H9 (cell line): ENCODE data around the gene ATP6V0E1. TPM values are rescaled to one million over a fixed set of nuclear protein-coding genes. Genes with fewer than 3 reads are reported as not detected.

ENCODE experiments used
- DNase-seq: peaks from one replicate; pipeline ENCODE4 v3.0.0-alpha.2; 2017
- H2AFZ ChIP-seq: one replicate; pipeline ENCODE4 v1.6.1; 2013; ENCODE audit warnings: mild to moderate bottlenecking, low read length, control low read depth, moderate library complexity
- H2AK5ac ChIP-seq: 2 replicates; pipeline ENCODE4 v1.6.1; 2013; ENCODE audit warnings: low read length, control low read depth, mixed read lengths; ENCODE audit not compliant: insufficient read length
- H2BK120ac ChIP-seq: one replicate; pipeline ENCODE4 v1.6.1; 2013; ENCODE audit warnings: low read depth, mild to moderate bottlenecking, low read length, control low read depth, inconsistent platforms; ENCODE audit not compliant: poor library complexity, severe bottlenecking
- H2BK12ac ChIP-seq: 2 replicates; pipeline ENCODE4 v1.6.1; 2013; ENCODE audit warnings: low read length, control low read depth, mixed read lengths, low read depth; ENCODE audit not compliant: insufficient read length
- H2BK15ac ChIP-seq: 2 replicates; pipeline ENCODE4 v1.6.1; 2013; ENCODE audit warnings: low read depth, low read length, control low read depth
- H2BK20ac ChIP-seq: one replicate; pipeline ENCODE4 v1.6.1; 2013; ENCODE audit warnings: low read depth, mild to moderate bottlenecking, low read length, control low read depth, inconsistent platforms; ENCODE audit not compliant: poor library complexity, severe bottlenecking
- H2BK5ac ChIP-seq: 2 replicates; pipeline ENCODE4 v1.6.1; 2013; ENCODE audit warnings: low read length, control low read depth, mixed read lengths; ENCODE audit not compliant: insufficient read length
- H3K14ac ChIP-seq: 2 replicates; pipeline ENCODE4 v1.6.1; 2013; ENCODE audit warnings: low read length, control low read depth; ENCODE audit not compliant: insufficient read depth
- H3K18ac ChIP-seq: 2 replicates; pipeline ENCODE4 v1.6.1; 2013; ENCODE audit warnings: low read depth, mild to moderate bottlenecking, mixed read lengths, low read length, control low read depth; ENCODE audit not compliant: insufficient read length
- H3K23ac ChIP-seq: 2 replicates; pipeline ENCODE4 v1.6.1; 2013; ENCODE audit warnings: low read length, control low read depth, mixed read lengths, low read depth; ENCODE audit not compliant: insufficient read length
- H3K23me2 ChIP-seq: 2 replicates; pipeline ENCODE4 v1.6.1; 2013; ENCODE audit warnings: low read depth, mild to moderate bottlenecking, mixed read lengths, low read length, control low read depth; ENCODE audit not compliant: insufficient read length, poor library complexity, severe bottlenecking
- H3K27ac ChIP-seq: 2 replicates; pipeline ENCODE4 v1.5.1; 2013; ENCODE audit warnings: low read length, control low read depth, mixed read lengths, low read depth; ENCODE audit not compliant: insufficient read length
- H3K27me3 ChIP-seq: 2 replicates; pipeline ENCODE4 v1.6.1; 2013; ENCODE audit warnings: low read length, control low read depth, inconsistent platforms; ENCODE audit not compliant: insufficient read depth
- H3K4ac ChIP-seq: 2 replicates; pipeline ENCODE4 v1.6.1; 2013; ENCODE audit warnings: low read depth, mild to moderate bottlenecking, control low read depth, inconsistent platforms, low read length, moderate library complexity
- H3K4me1 ChIP-seq: 2 replicates; pipeline ENCODE4 v1.6.1; 2013; ENCODE audit warnings: low read length, control low read depth, inconsistent platforms; ENCODE audit not compliant: insufficient read depth
- H3K4me2 ChIP-seq: 2 replicates; pipeline ENCODE4 v1.6.1; 2013; ENCODE audit warnings: low read length, control low read depth, mixed read lengths; ENCODE audit not compliant: insufficient read length, insufficient read depth
- H3K56ac ChIP-seq: 2 replicates; pipeline ENCODE4 v1.6.1; 2013; ENCODE audit warnings: low read depth, mild to moderate bottlenecking, mixed read lengths, low read length, control low read depth; ENCODE audit not compliant: insufficient read length
- H3K79me1 ChIP-seq: 2 replicates; pipeline ENCODE4 v1.6.1; 2013; ENCODE audit warnings: low read depth, mild to moderate bottlenecking, moderate library complexity, low read length, control low read depth, inconsistent platforms; ENCODE audit not compliant: insufficient read depth, poor library complexity, severe bottlenecking
- H3K79me2 ChIP-seq: 2 replicates; pipeline ENCODE4 v1.6.1; 2013; ENCODE audit warnings: low read length, control low read depth, inconsistent platforms; ENCODE audit not compliant: insufficient read depth
- H3K9ac ChIP-seq: 2 replicates; pipeline ENCODE4 v1.6.1; 2013; ENCODE audit warnings: low read length, control low read depth, mixed read lengths; ENCODE audit not compliant: insufficient read length; ENCODE audit errors: extremely low read depth
- H3K9me3 ChIP-seq: one replicate; pipeline ENCODE4 v1.6.1; 2013; ENCODE audit warnings: low read depth, low read length, inconsistent platforms; ENCODE audit not compliant: control insufficient read depth
- H3T11ph ChIP-seq: one replicate; pipeline ENCODE4 v1.6.1; 2013; ENCODE audit warnings: mild to moderate bottlenecking, low read length, control low read depth, inconsistent platforms
- H4K20me1 ChIP-seq: one replicate; pipeline ENCODE4 v1.6.1; 2013; ENCODE audit not compliant: control insufficient read depth, insufficient read length, insufficient read depth
- H4K5ac ChIP-seq: 2 replicates; pipeline ENCODE4 v1.6.1; 2013; ENCODE audit warnings: low read depth, mild to moderate bottlenecking, mixed read lengths, low read length, control low read depth; ENCODE audit not compliant: insufficient read length
- H4K8ac ChIP-seq: replicated peaks from 2 replicates; pipeline ENCODE4 v1.6.1; 2013; ENCODE audit warnings: low read length, control low read depth, mixed read lengths, low read depth; ENCODE audit not compliant: insufficient read length
- H4K91ac ChIP-seq: 2 replicates; pipeline ENCODE4 v1.6.1; 2013; ENCODE audit warnings: low read depth, mild to moderate bottlenecking, moderate library complexity, mixed read lengths, low read length, control low read depth; ENCODE audit not compliant: insufficient read length
- H3K27ac Mint-ChIP-seq, 3 experiments: 2 replicates in 2 of 3; 3 replicates in 1 of 3; pipeline ENCODE4 v1.8.0; 2020 to 2021; ENCODE audit warnings: mixed read lengths in 3 of 3, mild to moderate bottlenecking in 1 of 3, moderate library complexity in 1 of 3
- H3K27me3 Mint-ChIP-seq: 2 replicates; pipeline ENCODE4 v1.8.0; 2021; ENCODE audit warnings: low read depth, mild to moderate bottlenecking, moderate library complexity, mixed read lengths
- H3K36me3 Mint-ChIP-seq, 3 experiments: 2 replicates in 2 of 3; 3 replicates in 1 of 3; pipeline ENCODE4 v1.8.0; 2020 to 2021; ENCODE audit warnings: low read depth in 3 of 3, mixed read lengths in 3 of 3; ENCODE audit not compliant: insufficient read depth in 1 of 3
- H3K4me1 Mint-ChIP-seq, 2 experiments: 2 replicates each; pipeline ENCODE4 v1.8.0; 2020; ENCODE audit warnings: mixed read lengths in 2 of 2
- H3K4me3 Mint-ChIP-seq, 2 experiments: 2 replicates in 1 of 2; 3 replicates in 1 of 2; pipeline ENCODE4 v1.8.0; 2020 to 2021; ENCODE audit warnings: mild to moderate bottlenecking in 2 of 2, mixed read lengths in 2 of 2, moderate library complexity in 1 of 2
- H3K9me3 Mint-ChIP-seq, 2 experiments: 2 replicates in 1 of 2; 3 replicates in 1 of 2; pipeline ENCODE4 v1.8.0; 2020; ENCODE audit warnings: mild to moderate bottlenecking in 2 of 2, mixed read lengths in 2 of 2, moderate library complexity in 1 of 2
- CTCF ChIP-seq: fragments of 200-600 bp; sonication (generic); conservative IDR thresholded peaks from 3 replicates; pipeline ENCODE4 v1.8.0; 2021; ENCODE audit warnings: antibody characterized with exemption, mild to moderate bottlenecking
- WGBS: extraction: QIAGEN DNeasy Blood & Tissue Kit; methylation state at CpG from one replicate; pipeline ENCODE4 v1.1.7; 2013; ENCODE audit warnings: missing lambda C conversion rate, low lambda C conversion rate, mixed read lengths; ENCODE audit not compliant: insufficient read length; ENCODE audit errors: extremely low coverage; 5-methylcytosine and 5-hydroxymethylcytosine counted together
- total RNA-seq: library from RNA; stranded (reverse); gene quantifications from 2 replicates; pipeline ENCODE4 v1.2.1, GENCODE V29; 2021

ATP6V0E1 gene
- total RNA-seq, 1 experiment from 2014 or later, result 101 TPM

GRCh38 chr5:172956936-172957335 is 26.6 kb upstream of the ATP6V0E1 start:
- H3K4me3 Mint-ChIP-seq, result no peak overlapping the region
- H3K9me3 ChIP-seq, result no peaks in the 10 kb centered on the region

More at GRCh38 chr5:172956936-172957335, 26.6 kb upstream of the ATP6V0E1 start:
- Histone ChIP-seq H3K79me1 (peaks cover 3% of the 10 kb centered on the region), H3K27me3 (no peaks in the 10 kb centered on the region; the same call in 1 of the 2 replicates), H3K18ac (no peak overlapping the region), H4K5ac (no peak overlapping the region), H4K20me1 (no peaks in the 10 kb centered on the region), H3K4ac (no peak overlapping the region), H3K4me1 (no peaks in the 10 kb centered on the region; the same call in 1 of the 2 replicates), H2BK12ac (no peak overlapping the region), H2AK5ac (no peak overlapping the region), H3K56ac (no peak overlapping the region), H3K23ac (no peak overlapping the region), H3K14ac (no peak overlapping the region), H3K27ac (no peak overlapping the region), H2AFZ (no peak overlapping the region), H3K9ac (no peak overlapping the region), H3K4me2 (no peak overlapping the region), H2BK20ac (no peak overlapping the region), H3K79me2 (no peaks in the 10 kb centered on the region; the same call in 1 of the 2 replicates), H2BK5ac (no peak overlapping the region), H3K23me2 (peaks cover 9% of the 10 kb centered on the region), H2BK15ac (no peak overlapping the region), H4K91ac (no peak overlapping the region), H4K8ac (no peak overlapping the region), H3T11ph (no peak overlapping the region), H2BK120ac (no peak overlapping the region)
- no peak for DNase-seq
- no peak for TF ChIP-seq CTCF
- Mint-ChIP-seq H3K36me3 (peaks cover 4 to 7% (median 7%) of the 10 kb centered on the region in 3 experiments; a peak in 5 of 7 replicates), H3K27me3 (peaks cover 41% of the 10 kb centered on the region), H3K9me3 (peaks cover 0 to 3% of the 10 kb centered on the region in 2 experiments; a peak in 2 of 5 replicates), H3K27ac (no peak overlapping the region), H3K4me1 (peaks cover 8 to 16% of the 10 kb centered on the region in 2 experiments)
- WGBS, result no CpG with 5 or more reads among the region's 4 CpGs
